HG02763 (cell line): ENCODE results near the gene GRK4.
A peak's percentile ranks its signal among the peaks of the same experiment; 100 is the strongest.
"Not testable (repeated sequence)": the region's sequence is repeated elsewhere in the genome, so short reads cannot be mapped to it uniquely, and the experiment has no call there.

Source experiments
- ATAC-seq: cut with Tn5 transposase; IDR thresholded peaks from one replicate; pipeline ENCODE4 v1.9.1; 2021; ENCODE audit warnings: mild to moderate bottlenecking, moderate library complexity; ENCODE audit not compliant: unreplicated experiment

GRK4 gene

DNA sequence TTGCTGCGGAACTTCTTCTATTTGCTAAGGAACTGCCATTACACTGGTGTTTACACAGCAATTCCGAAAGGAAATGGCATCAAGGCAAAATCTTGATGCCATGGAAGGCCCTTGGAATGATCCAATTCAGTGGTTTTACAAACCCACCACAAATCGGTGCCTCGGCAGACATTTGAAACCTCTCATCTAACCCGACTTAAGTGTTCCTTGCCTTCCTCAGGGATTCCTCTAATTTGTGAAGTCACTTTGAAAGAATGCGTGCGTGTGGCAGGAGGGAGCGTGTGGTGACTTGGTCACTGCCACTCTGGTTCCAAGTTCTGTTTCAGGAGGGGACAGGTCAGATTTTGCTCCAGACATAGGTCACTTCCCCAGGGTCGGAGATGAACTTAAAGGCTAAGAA lies 4.9 kb upstream of the GRK4 start:
- no peak for ATAC-seq

- not testable (repeated sequence) for ATAC-seq
These were observed 2.9 kb upstream of the GRK4 start for GRCh38 chr4:2960450-2960849.

- no peak for ATAC-seq
These were observed 2.0 kb upstream of the GRK4 start for GRCh38 chr4:2961421-2961810.

- no peak for ATAC-seq
These were observed 1.4 kb upstream of the GRK4 start for GRCh38 chr4:2961811-2962441.

DNA sequence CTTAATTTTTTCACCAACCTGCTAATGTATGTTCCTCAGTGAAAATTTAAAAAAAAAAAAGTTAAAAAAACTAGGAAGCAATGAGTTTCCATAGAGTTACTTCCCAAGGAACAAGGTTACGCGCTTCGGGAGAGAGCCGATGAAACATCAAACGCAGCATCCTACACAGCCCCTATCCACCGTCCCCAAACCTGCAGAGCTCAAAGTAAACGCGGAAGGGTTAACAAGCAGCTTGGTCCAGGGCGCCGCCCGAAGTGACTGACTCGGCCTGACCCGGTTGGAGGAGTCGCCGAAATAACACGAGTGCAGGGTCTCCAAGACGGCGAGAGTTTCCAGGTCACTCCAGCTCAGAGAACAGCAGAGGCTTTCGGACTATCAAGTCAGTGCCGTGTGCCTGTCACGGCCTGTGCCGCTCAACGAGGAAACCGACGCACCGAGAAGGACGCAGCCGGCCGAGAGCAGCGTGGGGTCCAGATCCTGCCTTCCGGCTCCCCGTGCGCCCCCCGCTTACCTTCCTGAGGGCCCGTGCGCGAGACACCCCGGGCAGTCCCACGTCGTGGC lies 677 bp upstream of the GRK4 start:
- peak; percentile 21 for ATAC-seq

GRCh38 chr4:2963966-2964471 lies 648 bp downstream of the GRK4 start:
- no peak for ATAC-seq

GRCh38 chr4:2964706-2965258 lies 1.4 kb downstream of the GRK4 start:
- no peak for ATAC-seq

GRCh38 chr4:2965262-2965661 lies 1.9 kb downstream of the GRK4 start:
- no peak for ATAC-seq

- ATAC-seq = no peak
These were observed 5.0 kb downstream of the GRK4 start for GRCh38 chr4:2968381-2968780.

- ATAC-seq = no peak
These were observed 7.9 kb downstream of the GRK4 start for GRCh38 chr4:2971275-2971674.

GRCh38 chr4:2977211-2978088 lies 14.1 kb downstream of the GRK4 start:
- no peak for ATAC-seq

- ATAC-seq = no peak
These were observed 18.0 kb downstream of the GRK4 start for GRCh38 chr4:2981256-2981819.

- ATAC-seq = no peak
These were observed 18.6 kb downstream of the GRK4 start for GRCh38 chr4:2982012-2982411.

DNA sequence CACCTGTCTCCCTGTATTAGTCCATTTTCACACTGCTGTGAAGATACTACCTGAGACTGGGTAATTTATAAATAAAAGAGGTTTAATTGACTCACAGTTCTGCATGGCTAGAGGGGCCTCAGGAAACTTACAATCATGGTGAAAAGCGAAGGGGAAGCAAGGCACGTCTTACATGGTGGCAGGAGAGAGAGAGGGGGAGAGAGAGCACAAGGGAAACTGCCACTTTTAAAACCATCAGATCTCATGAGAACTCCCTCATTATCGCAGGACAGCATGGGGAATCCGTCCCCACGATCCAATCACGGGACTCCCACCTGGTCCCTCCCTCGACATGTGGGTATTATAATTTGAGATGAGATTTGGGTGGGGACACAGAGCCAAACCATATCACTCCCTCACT lies 20.3 kb downstream of the GRK4 start:
- not testable (repeated sequence) for ATAC-seq

GRCh38 chr4:2991243-2991642 lies 27.9 kb downstream of the GRK4 start:
- ATAC-seq = no peak

- no peak for ATAC-seq
These were observed 31.5 kb downstream of the GRK4 start for GRCh38 chr4:2994917-2995316.

DNA sequence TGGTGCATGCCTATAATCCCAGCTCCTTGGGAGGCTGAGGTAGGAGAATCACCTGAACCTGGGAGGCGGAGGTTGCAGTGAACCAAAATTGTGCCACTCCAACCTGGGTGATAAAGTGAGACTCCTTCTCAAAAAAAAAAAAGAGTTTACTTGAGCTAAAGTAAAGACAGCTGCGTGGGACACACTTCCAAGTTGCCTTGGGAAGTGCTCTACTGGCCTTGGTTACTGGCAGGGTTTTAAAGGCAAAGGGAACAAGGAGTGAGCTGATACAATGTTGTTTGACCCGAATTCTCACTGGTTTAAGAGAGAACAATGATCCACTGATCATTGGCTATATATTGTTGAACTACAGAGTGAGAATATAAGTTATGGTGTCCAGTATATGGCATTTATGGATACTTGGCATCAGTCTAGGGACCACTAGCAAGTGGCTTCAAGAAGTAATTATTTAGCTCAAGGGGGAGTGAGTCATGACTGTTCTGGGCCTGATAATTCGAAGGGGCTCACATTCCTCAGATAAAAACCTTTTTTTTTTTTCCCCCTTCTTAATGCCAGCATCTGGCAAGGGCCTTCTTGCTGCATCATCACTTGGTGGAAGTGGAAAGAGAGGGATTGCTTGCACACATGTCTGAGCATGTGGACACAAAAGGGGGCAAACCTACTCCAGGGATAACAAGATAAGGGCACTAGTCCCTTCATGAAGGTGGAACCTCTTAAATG lies 32.3 kb downstream of the GRK4 start:
- ATAC-seq = no peak

DNA sequence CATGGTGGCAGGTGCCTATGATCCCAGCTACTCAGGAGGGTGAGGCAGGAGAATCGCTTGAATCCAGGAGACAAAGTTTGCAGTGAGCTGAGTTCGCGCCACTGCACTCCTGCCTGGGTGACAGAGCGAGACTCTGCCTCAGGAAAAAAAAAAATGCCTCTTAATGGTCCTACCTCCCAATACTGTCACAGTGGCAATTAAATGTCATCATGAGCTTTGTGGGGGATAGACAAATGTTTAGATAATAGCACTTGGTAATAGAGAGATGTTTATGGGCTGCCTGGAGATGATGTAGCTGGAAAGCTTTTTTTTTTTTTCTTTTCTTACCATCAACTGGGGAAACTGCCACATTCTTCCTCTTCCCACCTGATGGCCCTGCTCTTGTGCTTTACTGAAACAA lies 33.0 kb downstream of the GRK4 start:
- ATAC-seq = no peak

GRCh38 chr4:3007724-3008123 lies 44.4 kb downstream of the GRK4 start:
- ATAC-seq = no peak

- ATAC-seq = no peak
These were observed 46.1 kb downstream of the GRK4 start for GRCh38 chr4:3009422-3009821.

DNA sequence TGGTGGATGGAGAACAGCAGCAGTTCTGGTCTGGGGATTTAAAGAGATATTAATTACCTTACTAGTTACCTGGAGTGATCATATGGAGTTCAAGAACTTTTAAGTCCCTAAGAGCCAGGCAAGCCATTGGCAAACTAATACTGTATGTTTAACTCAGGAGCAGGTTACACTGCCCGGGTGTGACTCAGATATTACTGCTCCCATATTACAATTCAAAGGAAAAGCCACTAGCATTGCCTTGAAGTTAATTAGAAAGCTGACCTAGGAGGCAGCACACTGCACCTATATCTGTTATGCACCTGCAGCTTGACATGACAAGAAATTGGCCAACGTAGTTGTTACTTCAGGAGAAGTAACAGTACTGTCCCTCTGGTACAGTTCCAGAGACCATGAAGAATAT lies 47.2 kb downstream of the GRK4 start:
- no peak for ATAC-seq
